OCI-M2 (cell line): ENCODE measurements around the gene TMC8.
A peak's percentile ranks its signal among the peaks of the same experiment; 100 is the strongest.

Experiments used
- DNase-seq: peaks from one replicate; lab custom pipeline; 2025; ENCODE audit not compliant: unreplicated experiment; lab: John Stamatoyannopoulos, UW

The TMC8 gene, protein sequence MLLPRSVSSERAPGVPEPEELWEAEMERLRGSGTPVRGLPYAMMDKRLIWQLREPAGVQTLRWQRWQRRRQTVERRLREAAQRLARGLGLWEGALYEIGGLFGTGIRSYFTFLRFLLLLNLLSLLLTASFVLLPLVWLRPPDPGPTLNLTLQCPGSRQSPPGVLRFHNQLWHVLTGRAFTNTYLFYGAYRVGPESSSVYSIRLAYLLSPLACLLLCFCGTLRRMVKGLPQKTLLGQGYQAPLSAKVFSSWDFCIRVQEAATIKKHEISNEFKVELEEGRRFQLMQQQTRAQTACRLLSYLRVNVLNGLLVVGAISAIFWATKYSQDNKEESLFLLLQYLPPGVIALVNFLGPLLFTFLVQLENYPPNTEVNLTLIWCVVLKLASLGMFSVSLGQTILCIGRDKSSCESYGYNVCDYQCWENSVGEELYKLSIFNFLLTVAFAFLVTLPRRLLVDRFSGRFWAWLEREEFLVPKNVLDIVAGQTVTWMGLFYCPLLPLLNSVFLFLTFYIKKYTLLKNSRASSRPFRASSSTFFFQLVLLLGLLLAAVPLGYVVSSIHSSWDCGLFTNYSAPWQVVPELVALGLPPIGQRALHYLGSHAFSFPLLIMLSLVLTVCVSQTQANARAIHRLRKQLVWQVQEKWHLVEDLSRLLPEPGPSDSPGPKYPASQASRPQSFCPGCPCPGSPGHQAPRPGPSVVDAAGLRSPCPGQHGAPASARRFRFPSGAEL

DNA sequence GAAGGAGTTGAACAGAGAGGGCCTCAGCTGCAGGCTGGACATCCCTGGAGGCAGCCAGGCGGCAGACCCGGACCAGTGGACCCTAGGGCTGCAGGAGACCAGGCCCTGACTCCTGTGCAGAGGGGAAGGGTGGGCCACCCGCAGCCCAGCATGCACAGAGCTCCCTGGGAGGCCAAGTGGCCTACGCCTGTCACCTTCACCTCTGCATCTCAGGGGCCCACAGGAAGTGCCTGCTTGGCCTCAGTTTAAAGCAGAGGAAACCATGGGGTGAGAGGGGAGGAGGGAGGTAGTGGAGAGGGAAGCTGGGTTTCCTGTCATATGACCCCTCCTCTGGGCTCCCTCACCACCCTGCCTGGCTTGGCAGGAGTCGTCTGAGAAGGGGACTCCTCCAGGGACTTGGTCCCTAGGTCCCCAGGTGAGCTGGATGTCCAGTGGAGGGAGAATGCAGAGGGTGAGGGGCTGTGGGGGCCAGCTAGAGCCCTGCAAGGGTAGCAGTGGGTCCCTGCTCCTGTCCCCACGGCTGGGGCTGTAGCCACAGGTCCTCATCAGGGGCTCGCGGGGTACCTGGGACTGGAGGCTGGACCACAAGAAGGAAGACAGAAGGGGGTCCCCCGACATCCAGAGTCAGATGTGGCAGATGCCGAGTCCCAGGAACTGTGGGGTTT is at the start of gene TMC8:
TMC8 (plus strand) TSS at position 335 of the 665 bp plus-strand sequence. CDS start 818 bp downstream, outside the sequence.
- DNase-seq, result no peak

DNA sequence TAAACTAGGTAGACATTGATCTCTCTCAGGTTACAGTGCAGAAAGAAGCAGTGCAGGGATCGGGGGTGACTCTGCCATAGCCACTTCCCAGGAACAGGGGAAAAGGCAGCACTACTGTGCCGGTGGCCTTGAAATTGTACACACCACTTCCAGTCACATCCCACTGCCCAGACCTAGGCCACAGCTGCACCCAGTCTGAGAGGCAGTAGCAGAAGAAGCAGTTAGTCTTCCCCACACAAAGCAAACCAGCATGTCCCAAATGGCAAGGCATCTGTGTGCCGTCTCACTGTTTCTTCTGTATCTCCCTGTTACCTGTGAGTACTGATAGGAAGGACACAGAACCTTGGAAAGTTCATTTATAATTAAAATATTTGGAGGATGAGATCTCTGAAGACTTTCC is 49.0 kb upstream of the TMC8 start:
- no peak for DNase-seq

DNA sequence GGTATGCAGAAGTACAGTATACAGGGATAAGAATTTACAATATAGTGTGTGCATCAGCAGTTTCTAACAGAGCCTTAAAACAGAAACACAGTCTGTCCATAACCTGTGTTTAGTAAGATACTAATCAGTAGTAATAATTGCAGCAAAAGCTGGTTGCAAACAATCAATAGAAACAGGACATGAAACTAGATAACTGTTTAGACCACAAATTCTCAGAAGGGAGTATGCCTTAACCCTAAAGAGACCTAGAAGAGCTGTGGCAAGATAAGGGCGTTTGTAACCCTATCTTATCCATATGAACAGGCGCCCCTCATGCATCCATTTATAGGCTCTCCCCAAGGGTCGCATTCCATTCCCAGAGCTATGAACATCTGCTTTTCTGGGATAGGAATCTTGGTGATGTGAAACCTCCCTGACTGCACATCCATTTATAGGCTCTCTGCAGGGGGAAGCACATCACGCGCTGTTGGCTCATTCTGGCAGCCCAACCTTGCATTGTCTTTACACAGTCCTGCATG is 48.2 kb upstream of the TMC8 start:
- peak; percentile 52 for DNase-seq

DNA sequence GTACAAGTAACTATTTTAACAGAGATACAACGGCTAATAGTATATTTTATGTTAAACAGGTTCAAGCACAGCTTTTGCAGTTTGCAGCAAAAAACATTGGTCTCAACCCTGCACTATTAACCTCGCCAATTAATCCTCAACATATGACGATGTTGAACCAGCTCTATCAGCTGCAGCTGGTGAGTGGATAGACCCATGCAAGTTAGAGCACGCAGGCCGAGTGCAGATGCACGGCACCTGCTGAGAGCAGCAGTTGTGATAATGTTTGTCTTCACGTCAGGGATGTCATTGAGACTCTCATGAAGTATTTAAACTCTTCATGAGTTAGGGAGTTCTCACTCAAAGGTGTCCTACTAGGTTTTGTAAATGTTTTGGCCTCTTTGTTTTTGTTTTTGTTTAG is 47.6 kb upstream of the TMC8 start:
- DNase-seq, result no peak

DNA sequence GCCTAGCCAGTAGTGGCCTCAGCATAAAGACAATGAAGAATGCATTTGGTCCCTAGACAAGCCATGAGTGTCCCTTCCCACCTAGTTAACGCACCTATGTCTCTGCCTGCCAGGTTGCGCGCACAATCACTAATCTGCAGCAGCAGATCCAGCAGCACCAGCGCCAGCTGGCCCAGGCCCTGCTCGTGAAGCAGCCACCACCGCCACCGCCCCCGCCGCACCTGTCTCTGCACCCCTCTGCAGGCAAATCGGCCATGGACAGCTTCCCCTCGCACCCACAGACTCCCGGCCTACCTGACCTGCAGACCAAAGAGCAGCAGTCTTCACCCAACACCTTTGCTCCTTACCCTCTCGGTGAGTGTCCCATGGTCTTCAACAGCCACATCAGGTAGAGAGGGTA is 43.8 kb upstream of the TMC8 start:
- DNase-seq, result no peak

DNA sequence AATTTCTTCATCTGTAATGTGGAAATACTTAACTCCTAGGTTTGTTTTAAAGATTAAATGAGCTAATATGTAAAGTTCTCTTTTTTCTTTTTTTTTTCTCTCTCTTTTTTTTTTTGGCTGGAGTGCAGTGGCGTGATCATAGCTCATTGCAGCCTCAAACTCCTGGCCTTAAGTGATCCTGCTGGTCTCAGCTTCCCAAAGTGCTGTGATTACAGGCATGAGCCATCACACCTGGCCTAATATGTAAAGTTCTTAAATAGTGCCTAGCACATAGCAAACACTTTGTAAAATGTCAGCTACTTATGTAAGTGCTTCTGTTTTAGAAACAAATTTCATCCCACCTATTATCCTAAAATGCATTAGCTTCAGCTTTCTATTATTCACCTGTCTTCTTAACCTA is 42.0 kb upstream of the TMC8 start:
- DNase-seq, result no peak

DNA sequence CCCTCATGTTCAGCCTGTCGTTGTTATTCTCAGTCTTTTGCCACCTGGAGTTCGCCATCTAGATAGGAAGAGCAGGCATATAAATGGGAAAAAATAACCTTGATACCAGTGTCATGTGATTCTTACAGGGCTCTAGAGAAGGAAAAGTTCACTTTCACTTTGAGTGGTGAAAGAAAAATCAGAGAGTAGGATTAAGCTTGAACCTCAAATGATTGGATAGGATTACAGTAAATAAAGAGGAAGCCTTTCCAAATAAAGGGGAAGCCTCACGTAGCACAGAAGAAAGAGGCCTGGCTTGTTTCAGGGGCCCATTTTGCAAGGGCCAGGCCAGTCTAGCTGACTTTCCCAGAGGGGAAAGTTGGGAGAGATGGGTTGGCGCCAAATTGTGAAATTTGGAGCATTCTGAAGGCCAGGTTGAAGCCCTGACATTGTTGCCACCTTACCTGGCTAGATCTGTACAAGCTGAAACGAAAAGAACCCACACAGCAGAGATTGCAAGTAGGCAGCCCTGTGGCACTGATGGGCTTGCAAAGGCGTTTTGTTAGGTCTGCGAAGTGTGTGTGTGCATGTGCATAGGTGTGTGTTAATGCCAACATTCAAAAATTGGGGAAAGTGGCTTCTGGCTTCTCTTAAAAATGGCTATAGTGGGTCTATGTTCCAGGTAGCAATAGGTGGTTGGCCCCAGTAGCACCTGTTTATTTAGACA is 40.8 kb upstream of the TMC8 start:
- DNase-seq, result no peak

DNA sequence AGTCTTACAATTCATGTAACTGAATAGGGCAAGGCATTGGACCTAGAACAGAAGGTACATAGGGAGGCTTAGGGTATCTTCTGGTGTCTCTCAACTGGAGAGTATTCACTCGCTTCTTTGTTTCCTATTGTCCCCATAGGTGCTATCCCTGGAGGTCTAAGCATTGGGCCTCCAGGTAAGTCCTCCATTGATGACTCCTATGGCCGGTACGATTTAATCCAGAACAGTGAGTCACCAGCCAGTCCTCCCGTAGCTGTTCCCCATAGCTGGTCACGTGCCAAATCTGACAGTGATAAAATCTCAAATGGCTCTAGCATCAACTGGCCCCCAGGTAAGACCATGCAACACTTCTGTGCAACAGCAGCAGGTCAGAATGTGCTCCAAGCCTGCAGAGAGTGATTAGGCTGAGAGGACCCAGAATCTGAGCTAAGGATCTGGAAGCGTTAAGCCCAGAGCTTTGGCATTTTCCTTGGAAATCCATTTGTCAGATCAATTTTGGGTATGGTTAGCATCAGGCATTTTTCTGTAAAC is 37.7 kb upstream of the TMC8 start:
- DNase-seq, result no peak

DNA sequence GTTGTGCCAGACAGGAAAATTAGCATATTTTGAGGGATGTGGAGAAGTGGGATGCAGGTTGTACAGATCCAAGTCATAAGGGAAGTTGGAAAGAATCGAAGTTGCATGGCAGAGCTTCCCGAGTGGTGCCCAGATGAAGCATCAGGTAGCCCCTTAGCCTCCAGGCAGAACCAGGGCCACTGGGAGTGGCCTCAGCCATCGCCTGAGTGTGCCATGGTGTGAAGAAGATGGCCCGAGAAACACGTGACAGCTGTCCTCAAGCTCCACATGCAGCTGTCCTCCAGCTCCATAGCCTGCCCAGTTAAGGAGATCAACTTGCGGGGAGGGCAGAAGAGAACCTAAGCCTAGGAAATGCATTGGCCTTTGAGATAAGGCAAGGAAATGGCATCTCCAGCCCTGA is 35.5 kb upstream of the TMC8 start:
- no peak for DNase-seq

DNA sequence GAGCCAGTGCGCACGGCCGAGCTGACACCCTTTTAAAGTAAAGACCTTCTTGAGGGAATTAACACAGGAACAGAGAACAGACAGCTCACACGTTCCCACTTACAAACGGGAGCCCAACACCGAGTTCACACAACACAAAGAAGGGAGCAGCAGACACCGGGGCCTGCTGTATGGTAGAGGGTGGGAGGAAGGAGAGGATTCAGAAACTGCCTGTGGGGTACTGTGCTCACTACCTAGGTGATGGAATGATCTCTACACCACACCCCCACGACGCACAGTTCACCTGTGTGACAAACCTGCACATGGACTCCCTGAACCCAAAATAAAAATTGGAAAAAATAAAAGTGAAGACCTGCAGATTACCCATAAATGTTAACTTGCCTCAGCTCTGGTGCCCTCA is 34.5 kb upstream of the TMC8 start:
- no peak for DNase-seq

DNA sequence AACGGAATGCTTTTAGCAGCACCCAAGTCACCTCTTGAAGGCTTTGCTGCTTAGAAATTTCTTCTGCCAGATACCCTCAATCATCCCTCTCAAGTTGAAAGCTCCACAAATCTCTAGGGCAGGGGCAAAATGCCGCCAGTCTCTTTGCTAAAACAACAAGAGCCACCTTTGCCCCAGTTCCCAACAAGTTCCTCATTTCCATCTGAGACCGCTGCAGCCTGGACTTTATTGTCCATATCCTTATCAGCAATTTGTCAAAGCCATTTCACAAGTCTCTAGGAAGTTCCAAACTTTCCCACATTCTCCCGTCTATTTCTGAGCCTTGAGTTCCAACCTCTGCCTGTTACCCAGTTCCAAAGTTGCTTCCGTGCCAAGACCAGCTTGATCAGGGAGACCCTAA is 29.5 kb upstream of the TMC8 start:
- DNase-seq, result no peak

DNA sequence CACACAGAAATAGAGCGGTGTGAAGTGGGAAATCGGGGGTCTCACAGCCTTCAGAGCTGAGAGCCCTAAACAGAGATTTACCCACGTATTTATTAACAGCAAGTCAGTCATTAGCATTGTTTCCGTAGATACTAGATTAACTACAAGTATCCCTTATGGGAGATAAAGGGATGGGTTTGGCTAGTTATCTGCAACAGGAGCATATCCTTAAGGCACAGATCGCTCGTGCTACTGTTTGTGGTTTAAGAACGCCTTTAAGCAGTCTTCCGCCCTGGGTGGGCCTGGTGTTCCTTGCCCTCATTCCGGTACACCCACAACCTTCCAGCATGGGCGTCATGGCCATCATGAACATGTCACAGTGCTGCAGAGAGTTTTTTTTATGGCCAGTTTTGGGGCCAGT is 29.0 kb upstream of the TMC8 start:
- no peak for DNase-seq

DNA sequence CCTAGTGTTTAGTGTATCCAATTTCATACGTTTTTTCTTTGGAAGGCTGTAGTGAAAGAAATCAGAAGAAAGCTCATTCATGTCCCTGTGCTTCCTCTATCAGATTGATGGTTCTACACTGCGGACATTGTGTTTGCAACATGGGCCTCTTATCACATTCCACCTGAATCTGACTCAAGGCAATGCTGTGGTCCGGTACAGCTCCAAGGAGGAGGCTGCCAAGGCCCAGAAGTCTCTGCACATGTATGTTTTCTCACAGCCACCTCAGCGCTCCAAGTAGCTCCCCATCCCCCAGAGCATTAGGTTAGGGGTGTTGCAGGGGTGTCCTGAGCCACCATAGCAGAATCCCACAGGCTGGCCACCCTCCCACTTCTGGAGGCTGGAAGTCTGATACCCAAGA is 27.3 kb upstream of the TMC8 start:
- DNase-seq, result no peak

DNA sequence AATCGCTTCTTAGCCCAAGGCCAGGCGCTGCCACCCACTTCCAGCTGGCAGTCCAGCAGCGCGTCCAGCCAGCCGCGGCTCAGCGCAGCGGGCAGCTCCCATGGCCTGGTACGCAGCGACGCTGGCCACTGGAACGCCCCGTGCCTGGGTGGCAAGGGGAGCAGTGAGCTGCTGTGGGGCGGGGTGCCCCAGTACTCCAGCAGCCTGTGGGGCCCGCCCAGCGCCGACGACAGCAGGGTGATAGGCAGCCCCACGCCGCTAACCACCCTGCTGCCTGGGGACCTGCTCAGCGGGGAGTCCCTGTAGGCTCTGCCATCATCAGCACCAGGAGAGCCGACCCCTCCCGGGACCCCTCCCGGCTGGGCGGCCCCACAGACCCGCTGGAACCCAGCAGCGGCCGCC is 26.0 kb upstream of the TMC8 start:
- no peak for DNase-seq

DNA sequence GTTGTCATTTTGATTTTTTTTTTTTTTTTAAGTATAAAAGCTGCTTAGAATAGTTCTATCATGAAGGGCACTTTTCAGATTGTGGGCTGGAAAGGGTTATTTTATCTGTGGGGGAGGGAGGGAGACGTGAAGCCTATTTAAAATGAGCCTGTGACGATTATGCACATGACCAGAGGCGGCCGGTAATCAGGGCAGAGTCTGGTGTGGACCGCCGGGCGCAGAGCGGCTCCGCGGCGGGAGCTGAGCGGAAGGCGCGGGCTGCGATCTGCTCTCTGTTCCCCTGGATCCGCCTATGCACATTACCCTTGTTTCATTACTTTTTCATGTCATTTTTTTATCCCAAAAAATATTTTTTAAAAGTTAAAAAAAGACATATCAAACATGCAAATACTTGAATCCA is 25.5 kb upstream of the TMC8 start:
- no peak for DNase-seq

DNA sequence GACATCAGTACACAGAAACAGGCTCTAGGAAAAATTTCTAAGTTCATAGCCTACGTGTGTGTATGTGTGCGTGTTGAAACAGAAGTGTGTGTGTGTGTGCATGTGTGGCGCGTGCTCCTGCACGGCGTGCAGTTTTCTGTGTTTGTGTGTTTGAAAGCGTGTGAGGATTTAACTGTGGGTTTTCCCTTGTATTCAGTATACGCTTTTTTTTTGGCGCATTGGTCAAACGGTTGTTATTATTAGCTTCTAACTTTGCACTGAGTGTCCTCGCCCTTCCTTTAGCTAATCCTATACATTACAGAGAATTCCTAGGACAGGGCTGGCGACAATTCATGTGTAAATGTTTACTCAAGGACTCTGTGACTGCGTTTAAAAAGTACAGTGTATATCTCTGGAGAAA is 25.0 kb upstream of the TMC8 start:
- no peak for DNase-seq

DNA sequence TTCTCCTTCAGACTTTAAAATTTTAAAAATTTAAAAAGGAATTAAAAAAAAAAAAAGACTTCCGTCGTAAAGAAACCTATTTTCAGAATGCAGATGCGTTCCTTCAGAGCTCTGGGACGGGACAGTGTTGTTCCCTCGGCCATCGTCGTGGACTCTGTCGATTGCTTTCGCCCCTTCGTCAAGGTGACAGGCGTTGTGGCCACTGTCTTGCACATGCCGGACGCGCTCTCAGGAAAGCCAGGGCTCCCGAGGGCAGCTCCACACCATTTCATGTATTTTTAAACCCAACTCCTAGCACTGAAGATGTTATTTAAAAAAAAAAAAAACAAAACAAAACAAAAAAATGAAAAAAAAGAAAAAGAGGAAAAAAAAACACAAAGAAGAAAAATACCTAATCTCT is 24.4 kb upstream of the TMC8 start:
- DNase-seq, result no peak

DNA sequence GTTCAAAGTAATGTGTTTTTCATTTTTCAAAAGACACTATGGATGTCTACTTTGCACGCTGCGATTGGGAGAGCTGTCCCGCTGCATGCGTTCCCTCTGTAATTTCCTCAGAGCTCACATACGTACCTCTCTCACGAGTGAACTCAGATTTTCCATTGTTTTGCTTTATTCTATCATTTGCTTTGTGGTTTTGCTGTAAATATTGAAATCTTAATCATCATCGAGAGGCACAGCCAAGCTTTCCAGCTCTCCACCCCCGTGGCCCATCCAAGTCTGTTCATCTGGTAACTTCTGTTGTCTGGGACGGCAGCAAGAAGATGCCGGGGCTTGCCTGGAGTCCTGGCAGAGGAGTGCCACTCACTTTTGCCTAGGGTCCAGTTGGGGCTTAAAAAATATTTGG is 23.1 kb upstream of the TMC8 start:
- no peak for DNase-seq

DNA sequence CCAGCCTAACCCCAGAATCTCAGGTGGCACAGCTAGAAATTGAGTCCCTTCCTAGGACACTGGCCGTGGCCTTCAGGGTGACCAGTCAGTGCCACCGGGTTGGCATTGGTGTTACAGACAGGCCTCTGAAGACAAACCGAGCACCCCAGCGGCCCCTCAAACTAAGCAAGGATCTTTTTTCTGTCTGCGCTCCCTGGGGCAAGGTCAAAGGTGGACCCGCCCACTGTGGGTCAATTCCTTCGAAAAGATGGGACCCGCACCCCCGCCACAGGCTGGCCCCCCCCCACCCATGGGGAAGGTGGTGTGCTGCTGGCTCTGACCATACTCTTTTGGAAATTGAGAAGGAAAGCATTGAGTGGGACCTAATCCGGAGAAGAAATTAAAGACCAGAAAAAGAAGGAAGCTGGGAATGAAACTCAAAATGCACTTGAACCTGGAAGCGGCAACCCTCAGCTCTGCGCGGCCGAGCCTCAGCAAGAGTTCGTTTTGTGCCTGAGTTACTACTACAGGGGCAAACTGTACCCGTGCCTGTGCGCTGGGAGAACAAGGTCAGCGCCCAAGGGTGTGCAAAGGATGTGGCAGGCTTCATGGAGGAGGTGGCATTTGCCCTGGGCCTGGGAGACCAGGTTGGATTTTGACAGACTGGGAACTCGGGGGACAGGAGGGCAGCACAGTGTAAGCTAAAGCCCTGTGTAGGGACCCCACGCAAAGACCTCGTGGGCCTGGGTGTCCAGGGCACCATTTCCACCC is 22.4 kb upstream of the TMC8 start:
- DNase-seq, result no peak

DNA sequence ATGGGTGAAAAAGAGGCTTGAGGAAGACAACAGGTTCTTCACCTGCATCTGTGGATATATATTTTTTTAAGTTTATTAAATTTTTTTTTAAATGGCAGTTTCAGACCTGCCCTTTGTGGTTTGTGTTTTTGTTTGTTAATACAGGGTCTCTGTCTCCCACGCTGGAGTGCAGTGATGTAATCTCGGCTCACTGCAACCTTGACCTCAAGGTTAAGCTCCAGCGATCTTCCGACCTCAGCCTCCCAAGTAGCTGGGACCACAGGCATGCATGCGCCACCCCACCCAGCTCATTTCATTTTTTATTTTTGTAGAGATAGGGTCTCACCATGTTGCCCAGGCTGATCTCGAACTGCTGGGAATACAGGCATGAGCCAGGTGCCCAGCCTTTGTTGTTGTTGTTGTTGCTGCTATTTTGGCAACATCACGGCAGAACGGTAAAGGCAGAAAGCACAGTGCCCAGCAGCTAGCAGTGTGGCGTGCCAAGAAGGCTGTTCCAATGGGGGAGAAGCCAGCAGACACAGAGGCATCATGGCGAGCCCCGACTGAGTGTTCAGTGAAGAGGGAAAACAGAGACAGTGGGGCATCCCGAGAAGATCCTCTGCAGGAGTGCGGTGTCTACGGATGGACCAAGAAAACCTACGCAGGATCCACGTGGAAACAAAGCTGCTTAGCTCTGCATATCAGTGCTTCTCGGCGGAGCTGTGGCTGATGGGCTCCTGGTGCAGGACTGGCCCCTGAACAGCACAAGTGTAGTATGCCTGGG is 21.7 kb upstream of the TMC8 start:
- no peak for DNase-seq
